NOMO-1 (cell line): ENCODE results near the gene AKAP10.
A peak's percentile ranks its signal among the peaks of the same experiment; 100 is the strongest.
"Not testable (repeated sequence)": the region's sequence is repeated elsewhere in the genome, so short reads cannot be mapped to it uniquely, and the experiment has no call there.

ENCODE experiments used
- DNase-seq, 2 experiments: peaks; one replicate each; lab custom pipeline; 2025; ENCODE audit not compliant: unreplicated experiment in 2 of 2; lab: John Stamatoyannopoulos, UW

AKAP10 gene

DNA sequence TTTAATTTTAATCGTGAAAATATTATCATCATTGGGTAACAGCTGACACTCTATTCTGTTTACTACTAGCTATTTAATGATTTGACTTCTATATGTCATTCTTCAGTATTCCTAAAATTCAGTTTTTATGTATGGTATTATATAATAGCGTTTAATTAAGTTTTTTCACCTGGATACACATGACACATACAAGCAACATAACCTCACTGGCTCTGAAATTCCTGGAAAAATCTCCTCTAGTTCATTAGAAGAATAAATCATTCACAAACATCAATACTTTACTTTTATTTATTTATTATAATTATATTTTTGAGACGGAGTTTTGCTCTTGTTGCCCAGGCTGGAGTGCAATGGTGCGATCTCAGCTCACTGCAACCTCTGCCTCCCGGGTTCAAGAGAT, 44.0 kb downstream of the AKAP10 start:
- no peak for DNase-seq

GRCh38 chr17:19933221-19933620, 44.4 kb downstream of the AKAP10 start:
- no peak for DNase-seq

GRCh38 chr17:19928299-19928698, 49.3 kb downstream of the AKAP10 start:
- no peak for DNase-seq

- no peak for DNase-seq
Measured at GRCh38 chr17:19915245-19915978, 62.2 kb downstream of the AKAP10 start.

DNA sequence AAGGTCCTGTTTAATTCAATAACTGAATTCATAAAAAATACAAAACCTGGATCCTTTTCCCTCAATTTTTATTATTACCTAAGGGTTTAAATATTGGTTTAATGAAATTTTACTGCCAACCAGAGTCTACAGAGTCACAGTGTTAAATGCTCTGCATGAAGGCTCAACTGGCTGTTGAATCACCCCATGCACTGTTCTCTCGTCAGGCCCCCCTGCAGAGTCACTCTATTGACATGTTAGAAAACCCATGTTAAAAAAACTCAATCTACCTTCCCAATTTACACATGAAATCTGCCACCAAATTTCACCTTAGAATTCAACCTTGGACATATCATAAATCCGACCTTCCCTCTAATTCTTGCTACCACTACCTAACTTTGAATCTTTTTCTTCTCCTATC, 66.6 kb downstream of the AKAP10 start:
- DNase-seq, result no peak

- no peak for DNase-seq
Measured at GRCh38 chr17:19909139-19909538, 68.5 kb downstream of the AKAP10 start.

DNA sequence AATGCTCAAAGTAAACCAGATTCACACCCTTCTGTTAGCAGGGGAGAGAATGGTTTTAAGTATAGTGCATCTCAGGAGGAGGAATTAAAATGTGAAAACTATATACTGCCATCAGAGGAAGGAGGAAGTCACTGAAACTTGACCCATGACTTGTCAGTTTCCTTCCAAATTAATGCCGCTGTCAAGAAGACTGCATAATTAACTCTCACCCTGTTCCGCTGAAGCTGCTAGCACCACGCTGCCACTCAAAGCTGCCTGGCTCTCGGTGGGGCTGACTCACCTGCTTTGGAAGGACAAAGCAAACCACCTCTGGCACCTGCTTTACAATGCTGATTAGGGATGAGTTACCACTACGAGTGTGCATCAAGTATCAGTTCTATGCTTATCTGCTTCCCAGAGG, 72.1 kb downstream of the AKAP10 start:
- peak; percentile 7 to 54 for DNase-seq

DNA sequence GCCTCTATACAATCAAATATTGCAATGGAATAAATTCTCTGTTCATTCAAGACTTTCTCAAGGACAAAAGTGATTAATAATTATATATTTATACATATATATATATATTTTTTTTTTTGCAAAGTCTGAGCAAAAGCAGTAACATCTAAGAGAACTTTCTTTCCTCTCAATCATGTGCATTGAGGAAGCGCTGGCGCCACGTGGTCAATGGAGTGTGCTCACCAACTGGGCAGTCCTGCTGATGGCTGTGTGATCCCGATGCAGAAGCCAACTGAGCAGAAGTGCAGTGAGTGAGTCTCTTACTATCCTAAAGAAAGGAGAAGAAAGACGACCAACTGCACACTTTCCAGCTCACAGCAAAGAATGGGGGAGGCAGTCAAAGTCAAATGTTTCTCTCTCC, 72.7 kb downstream of the AKAP10 start:
- DNase-seq, result no peak

- DNase-seq, result no peak
Measured at GRCh38 chr17:19904412-19904811, 73.2 kb downstream of the AKAP10 start.

- DNase-seq, result no peak
Measured at GRCh38 chr17:19900809-19901208, 76.8 kb downstream of the AKAP10 start.

DNA sequence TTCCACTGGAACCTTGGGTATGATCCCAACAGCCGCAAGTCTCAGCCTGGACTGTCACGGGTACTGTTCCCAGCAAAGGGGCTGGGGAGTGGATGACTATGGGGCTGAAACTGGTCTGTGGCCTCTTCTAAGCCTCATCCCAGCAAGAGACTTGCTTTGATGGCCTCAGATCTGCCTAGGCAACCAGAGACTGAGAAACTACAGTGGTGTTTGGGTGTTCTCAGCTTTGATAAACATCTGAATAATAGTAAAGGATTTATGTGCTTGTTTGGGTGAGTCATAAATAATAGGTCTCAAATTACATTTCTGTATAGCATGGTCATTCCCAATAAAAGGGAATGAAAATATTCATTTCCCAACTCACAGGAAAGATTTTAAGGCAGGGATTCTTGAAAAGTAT, 79.7 kb downstream of the AKAP10 start:
- DNase-seq, result no peak

GRCh38 chr17:19897090-19897837, 80.4 kb downstream of the AKAP10 start:
- DNase-seq, result no peak

DNA sequence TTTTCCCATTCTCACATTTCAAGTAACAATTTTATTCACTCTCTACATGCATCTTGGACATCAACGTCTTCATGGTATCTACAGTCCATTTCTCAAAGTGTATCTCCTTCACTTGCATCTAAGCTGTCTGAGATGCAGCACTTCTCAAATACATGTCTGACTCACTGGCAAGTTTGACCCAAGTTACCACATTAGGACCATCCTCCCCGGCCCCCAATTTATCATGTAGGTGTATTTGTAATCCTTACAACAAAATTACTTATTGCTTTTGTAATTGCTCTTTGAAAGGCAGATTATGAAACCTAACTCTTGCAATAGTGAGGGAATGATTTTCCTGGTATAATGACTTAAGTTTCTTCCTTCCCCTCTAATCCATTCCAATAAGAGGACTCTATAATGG, 80.9 kb downstream of the AKAP10 start:
- DNase-seq, result no peak

DNA sequence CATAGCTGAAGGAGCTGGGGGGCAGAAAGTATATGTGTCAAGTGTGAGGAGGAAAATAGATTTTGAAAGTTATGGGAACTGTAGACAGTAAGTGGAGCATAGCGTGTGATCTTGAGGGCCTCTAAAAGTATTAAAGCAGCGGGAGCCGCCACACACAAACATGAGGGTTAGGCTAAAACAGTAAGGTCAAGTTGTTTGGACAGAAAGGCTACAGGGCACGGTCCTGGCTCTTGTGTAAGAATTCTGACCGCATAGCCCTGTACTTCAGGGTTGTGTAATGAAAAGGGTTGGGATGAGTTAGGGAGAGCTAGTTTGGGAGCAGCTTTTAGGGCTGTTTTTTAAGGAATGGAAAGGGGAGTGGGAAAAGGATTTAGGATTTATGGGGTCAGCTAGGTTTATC, 87.1 kb downstream of the AKAP10 start:
- not testable (repeated sequence) for DNase-seq

GRCh38 chr17:19890001-19890400, 87.6 kb downstream of the AKAP10 start:
- not testable (repeated sequence) for DNase-seq

DNA sequence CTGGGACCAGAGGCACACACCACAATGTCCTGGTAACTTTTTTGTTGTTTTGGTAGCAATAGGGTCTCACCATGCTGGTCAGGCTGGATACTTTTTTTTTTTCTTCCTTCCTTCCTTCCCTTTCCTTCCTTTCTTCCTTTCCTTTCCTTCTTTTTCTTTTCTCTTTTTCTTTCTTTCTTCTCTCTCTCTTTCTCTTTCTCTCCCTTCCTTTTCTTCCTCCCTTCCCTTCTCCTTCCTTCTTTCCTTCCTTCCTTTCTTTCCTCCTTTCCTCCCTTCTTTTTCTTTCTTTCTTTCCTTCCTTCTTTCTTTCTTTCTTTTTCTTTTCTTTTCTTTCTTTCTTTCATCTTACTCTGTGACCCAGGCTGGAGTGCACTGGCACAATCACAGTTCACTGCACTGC, 91.5 kb downstream of the AKAP10 start:
- DNase-seq, result no peak

- no peak for DNase-seq
Measured at GRCh38 chr17:19883537-19884215, 94.0 kb downstream of the AKAP10 start.

DNA sequence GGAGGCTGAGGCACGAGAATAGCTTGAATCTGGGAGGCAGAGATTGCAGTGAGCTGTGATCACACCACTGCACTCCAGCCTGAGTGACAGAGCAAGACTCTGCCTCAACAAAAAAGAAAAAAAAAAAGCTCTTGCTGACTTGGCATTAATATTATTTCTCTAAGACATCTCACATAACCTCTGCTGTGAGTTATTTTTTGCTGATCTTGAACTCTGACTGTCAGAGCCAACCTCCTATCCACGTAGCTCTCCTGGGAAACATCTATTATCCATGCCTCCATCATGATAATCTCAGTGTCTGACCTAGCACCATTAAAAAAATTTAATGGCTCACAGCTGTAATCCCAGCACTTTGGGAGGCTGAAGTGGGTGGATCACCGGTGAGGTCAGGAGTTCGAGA, 97.2 kb downstream of the AKAP10 start:
- DNase-seq, result no peak

- no peak for DNase-seq
Measured at GRCh38 chr17:19877364-19877945, 100.2 kb downstream of the AKAP10 start.

DNA sequence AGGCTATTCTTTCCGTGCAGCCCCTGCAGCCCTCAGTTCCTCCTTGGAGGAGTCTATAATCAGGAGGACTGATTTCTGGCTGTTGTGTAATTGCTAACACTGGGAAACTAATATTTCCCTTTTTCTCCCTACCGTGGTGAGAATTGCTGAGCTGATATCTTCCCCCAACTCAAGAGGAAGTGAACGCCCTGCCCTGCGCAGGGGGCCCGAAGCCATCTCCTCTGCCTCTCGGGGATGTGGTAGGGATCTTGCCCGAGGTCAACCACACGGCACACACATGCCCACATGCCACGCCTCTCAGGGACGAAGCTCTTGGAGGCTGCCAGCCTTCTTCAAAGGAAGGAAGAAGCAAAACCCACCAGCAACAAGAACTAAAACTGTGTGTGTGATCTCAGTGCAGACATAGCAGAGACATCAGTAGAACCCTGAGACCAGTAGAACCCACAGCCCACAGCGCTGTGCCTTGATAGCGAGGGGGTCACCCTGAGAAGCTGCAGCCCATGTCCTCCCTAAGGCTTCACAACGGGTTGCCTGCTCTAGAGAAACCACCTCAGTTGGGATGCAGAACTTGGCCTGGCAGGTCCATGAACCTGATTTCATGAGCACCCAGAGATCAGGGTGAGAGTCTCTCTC, 101.0 kb downstream of the AKAP10 start:
- peak; percentile 88 for DNase-seq

DNA sequence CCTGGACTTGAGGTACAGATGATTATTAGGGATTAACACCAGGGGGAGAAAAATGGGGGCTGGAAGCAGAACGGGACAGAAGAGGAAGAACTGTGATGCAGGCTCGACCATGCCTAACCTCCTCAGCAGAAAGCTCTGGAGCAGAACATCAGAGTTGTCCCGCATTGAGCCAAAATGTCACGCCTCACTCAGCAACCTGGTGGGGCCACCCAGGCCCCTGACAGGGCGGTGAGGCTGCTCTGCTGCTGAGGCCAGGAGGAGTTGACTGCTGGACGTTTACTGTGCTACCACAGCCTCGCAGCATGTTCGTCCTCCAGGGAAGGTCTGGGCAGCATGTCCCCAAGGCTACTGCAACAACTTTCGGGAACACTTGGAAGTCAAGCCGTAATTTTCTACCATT, 103.4 kb downstream of the AKAP10 start:
- no peak for DNase-seq
